A673 (cell line): Measurements from ENCODE around the gene SKIC3. TPM values are rescaled to one million over a fixed set of nuclear protein-coding genes. Genes with fewer than 3 reads are reported as not detected.

ENCODE experiments used
- BruUV-seq: library from RNA; stranded (reverse); fragments of 400-500 nt; replicated peaks from 2 replicates; lab custom pipeline; 2021; lab: Mats Ljungman, UMichigan
- CTCF ChIA-PET: fragments of 300-600 bp; sonication (Branson Sonifier 250); formaldehyde crosslinking; loops from one replicate; lab custom pipeline; 2022; ENCODE audit warnings: antibody characterized with exemption; lab: Charles Lee
- POLR2A ChIA-PET: fragments of 300-600 bp; sonication (Branson Sonifier 250); formaldehyde crosslinking; loops from one replicate; lab custom pipeline; 2022; ENCODE audit warnings: antibody characterized with exemption; ENCODE audit not compliant: low non-redundant PET; lab: Charles Lee
- DNase-seq: peaks from one replicate; pipeline ENCODE4 v3.0.0-alpha.2; 2015; ENCODE audit warnings: low spot score
- H3K27ac ChIP-seq: fragments of 200-600 bp; sonication (generic); 2 replicates; pipeline ENCODE4 v1.5.1; 2016; ENCODE audit warnings: mixed run types, low read depth, mild to moderate bottlenecking, mixed read lengths, antibody characterized with exemption, low read length; ENCODE audit not compliant: poor library complexity, severe bottlenecking
- H3K27me3 ChIP-seq: fragments of 200-600 bp; sonication (generic); replicated peaks from 2 replicates; pipeline ENCODE4 v1.6.1; 2017; ENCODE audit warnings: mixed run types, low read depth, mild to moderate bottlenecking, mixed read lengths, antibody characterized with exemption, low read length; ENCODE audit not compliant: insufficient read depth, poor library complexity
- H3K36me3 ChIP-seq: fragments of 200-600 bp; sonication (generic); 2 replicates; pipeline ENCODE4 v1.6.1; 2016; ENCODE audit warnings: mixed run types, mild to moderate bottlenecking, mixed read lengths, antibody characterized with exemption, low read length; ENCODE audit not compliant: insufficient read depth, poor library complexity, severe bottlenecking
- H3K4me1 ChIP-seq: fragments of 200-600 bp; sonication (generic); 2 replicates; pipeline ENCODE4 v1.6.1; 2017; ENCODE audit warnings: mixed run types, mild to moderate bottlenecking, mixed read lengths, antibody characterized with exemption, low read length; ENCODE audit not compliant: insufficient read depth, poor library complexity, severe bottlenecking
- H3K4me3 ChIP-seq: fragments of 200-600 bp; sonication (generic); 2 replicates; pipeline ENCODE4 v1.5.1; 2016; ENCODE audit warnings: low read depth, mixed run types, mild to moderate bottlenecking, mixed read lengths, low read length; ENCODE audit not compliant: poor library complexity, severe bottlenecking
- H3K9me3 ChIP-seq: fragments of 200-600 bp; sonication (generic); 2 replicates; pipeline ENCODE4 v1.6.1; 2016; ENCODE audit warnings: mixed run types, low read depth, mild to moderate bottlenecking, mixed read lengths, antibody characterized with exemption, low read length; ENCODE audit not compliant: poor library complexity, severe bottlenecking
- EZH2 ChIP-seq: fragments of 200-600 bp; sonication (generic); IDR thresholded peaks from 2 replicates; pipeline ENCODE4 v1.6.1; 2017; ENCODE audit warnings: borderline replicate concordance, low read depth, mild to moderate bottlenecking, mixed read lengths, antibody characterized with exemption, low read length; ENCODE audit not compliant: poor library complexity, severe bottlenecking
- intact Hi-C: fragments of 100-400 bp; cut with micrococcal nuclease; formaldehyde crosslinking; loops from one replicate; pipeline ENCODE4 v1.10.0; 2022; ENCODE audit not compliant: unreplicated experiment
- total RNA-seq: library from RNA; stranded (reverse); gene quantifications from 2 replicates; pipeline ENCODE4 v1.2.3, GENCODE V29; 2021
- TF ChIP-seq, protein P1 (sequence below): fragments of 300-800, 200-600 bp; sonication (generic); conservative IDR thresholded peaks from 2 replicates; pipeline ENCODE4 v1.5.1; 2017; ENCODE audit warnings: low read depth, mild to moderate bottlenecking, antibody characterized with exemption, low read length, moderate library complexity, mixed read lengths

SKIC3 gene
- total RNA-seq, 1 experiment from 2014 or later, result 91.0 TPM

DNA sequence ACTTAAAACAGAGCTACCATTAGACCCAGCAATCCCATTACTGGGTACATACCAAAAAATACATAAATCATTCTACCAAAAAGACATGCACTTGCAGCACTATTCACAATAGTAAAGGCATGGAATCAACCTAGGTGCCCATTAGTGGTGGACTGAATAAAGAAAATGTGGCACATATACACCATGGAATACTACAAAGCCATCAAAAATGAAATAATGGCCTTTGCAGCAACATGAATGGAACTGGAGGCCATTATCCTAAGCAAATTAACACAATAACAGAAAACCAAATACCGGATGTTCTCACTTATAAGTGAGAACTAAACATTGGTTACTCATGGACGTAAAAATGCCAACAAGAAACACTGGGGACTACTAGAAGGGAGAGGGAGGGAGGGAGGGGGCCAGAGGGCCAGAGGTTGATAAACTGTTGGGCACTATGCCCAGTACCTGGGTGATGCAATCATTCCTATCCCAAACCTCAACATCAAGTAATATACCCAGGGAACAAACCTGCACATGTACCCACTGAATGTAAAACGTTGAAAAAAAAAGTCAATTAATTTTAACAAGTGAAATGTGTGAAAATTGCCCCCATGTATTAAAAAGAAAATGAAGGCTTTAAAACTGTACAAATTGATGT, 40.6 kb upstream of the SKIC3 start:
- Histone ChIP-seq H3K4me1 (no peaks in the 10 kb centered on the region), H3K27me3 (no peaks in the 10 kb centered on the region), H3K27ac (no peak overlapping the region), H3K36me3 (no peaks in the 10 kb centered on the region), H3K9me3 (no peaks in the 10 kb centered on the region), H3K4me3 (no peak overlapping the region)
- intact Hi-C loops, result no loop called here
- CTCF ChIA-PET, result no interaction called here
- no TSS peak for BruUV-seq
- POLR2A ChIA-PET, result no interaction called here
- DNase-seq, result no peak
- TF ChIP-seq EZH2, result no peak
- TF ChIP-seq, protein P1, sequence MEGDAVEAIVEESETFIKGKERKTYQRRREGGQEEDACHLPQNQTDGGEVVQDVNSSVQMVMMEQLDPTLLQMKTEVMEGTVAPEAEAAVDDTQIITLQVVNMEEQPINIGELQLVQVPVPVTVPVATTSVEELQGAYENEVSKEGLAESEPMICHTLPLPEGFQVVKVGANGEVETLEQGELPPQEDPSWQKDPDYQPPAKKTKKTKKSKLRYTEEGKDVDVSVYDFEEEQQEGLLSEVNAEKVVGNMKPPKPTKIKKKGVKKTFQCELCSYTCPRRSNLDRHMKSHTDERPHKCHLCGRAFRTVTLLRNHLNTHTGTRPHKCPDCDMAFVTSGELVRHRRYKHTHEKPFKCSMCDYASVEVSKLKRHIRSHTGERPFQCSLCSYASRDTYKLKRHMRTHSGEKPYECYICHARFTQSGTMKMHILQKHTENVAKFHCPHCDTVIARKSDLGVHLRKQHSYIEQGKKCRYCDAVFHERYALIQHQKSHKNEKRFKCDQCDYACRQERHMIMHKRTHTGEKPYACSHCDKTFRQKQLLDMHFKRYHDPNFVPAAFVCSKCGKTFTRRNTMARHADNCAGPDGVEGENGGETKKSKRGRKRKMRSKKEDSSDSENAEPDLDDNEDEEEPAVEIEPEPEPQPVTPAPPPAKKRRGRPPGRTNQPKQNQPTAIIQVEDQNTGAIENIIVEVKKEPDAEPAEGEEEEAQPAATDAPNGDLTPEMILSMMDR, result no peak

- Histone ChIP-seq H3K27me3 (no peaks in the 10 kb centered on the region), H3K36me3 (no peaks in the 10 kb centered on the region), H3K4me3 (no peak overlapping the region), H3K9me3 (no peaks in the 10 kb centered on the region), H3K4me1 (no peaks in the 10 kb centered on the region), H3K27ac (no peak overlapping the region)
- BruUV-seq, result no TSS peak
- ChIA-PET CTCF (no interaction called here), POLR2A (no interaction called here)
- no peak for DNase-seq
- no peak for TF ChIP-seq EZH2
- TF ChIP-seq, protein P1, result no peak
- intact Hi-C loops, result no loop called here
These were observed 36.7 kb upstream of the SKIC3 start for GRCh38 chr5:95591490-95591901.

DNA sequence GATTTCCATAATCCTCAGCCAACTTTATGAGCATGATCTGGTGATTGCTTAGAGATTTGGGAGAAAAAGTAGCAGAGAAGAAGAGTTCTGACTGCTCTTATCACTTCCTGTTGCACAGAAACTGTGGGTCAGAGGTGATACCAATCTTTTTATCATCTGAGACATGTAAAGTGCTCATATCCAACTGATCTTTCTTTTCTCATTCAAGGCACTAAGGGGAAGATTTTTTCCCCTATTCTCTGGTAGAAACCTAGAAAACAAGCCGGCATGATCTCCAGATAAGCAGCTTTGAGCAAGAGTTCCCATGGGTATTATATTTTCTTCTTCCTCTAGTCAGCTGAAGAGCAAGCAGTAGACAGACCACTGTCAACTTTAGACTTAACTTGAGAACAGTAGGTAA, 36.1 kb upstream of the SKIC3 start:
- Histone ChIP-seq H3K4me1 (no peaks in the 10 kb centered on the region), H3K27me3 (no peaks in the 10 kb centered on the region), H3K4me3 (no peak overlapping the region), H3K9me3 (no peaks in the 10 kb centered on the region), H3K36me3 (no peaks in the 10 kb centered on the region), H3K27ac (no peak overlapping the region)
- no TSS peak for BruUV-seq
- ChIA-PET CTCF (no interaction called here), POLR2A (no interaction called here)
- intact Hi-C loops, result no loop called here
- no peak for DNase-seq
- TF ChIP-seq EZH2, result no peak
- TF ChIP-seq, protein P1, result no peak
